ENCODE results near the gene ADGRL1.

- no peak for TF ChIP-seq CTCF (conservative IDR thresholded peaks at IDR 0.05)
- TF ChIP-seq ZFX (IDR thresholded peaks at IDR 0.05), result no peak
These were observed 57.1 kb downstream of the ADGRL1 start for GRCh38 chr19:14148751-14149410.
